HepG2 (cell line): ENCODE measurements around the gene CLNS1A. TPM values are rescaled to one million over a fixed set of nuclear protein-coding genes. Genes with fewer than 3 reads are reported as not detected.

Source experiments
- ATAC-seq: fragments of 200-7000 bp; cut with Tn5 transposase; 3 replicates; pipeline ENCODE4 v1.9.1; 2020; ENCODE audit warnings: mild to moderate bottlenecking, moderate library complexity
- BruUV-seq: library from RNA; stranded (reverse); fragments of 400-500 nt; replicated peaks from 2 replicates; lab custom pipeline; 2021; lab: Mats Ljungman, UMichigan
- CTCF ChIA-PET: fragments of 300-600 bp; formaldehyde crosslinking; extraction: SDS; loops from one replicate; lab custom pipeline; 2021; ENCODE audit warnings: low total read pairs, inconsistent platforms, low intra/inter-chr PET ratio; lab: Yijun Ruan, JAX
- POLR2A ChIA-PET: fragments of 350-600 bp; sonication (Branson Sonifier 250); formaldehyde crosslinking; loops from one replicate; lab custom pipeline; 2020; ENCODE audit warnings: antibody characterized with exemption, inconsistent platforms; lab: Yijun Ruan, JAX
- DNase-seq: peaks from one replicate; pipeline ENCODE4 v3.0.0-alpha.2; 2015; ENCODE audit warnings: low spot score
- FAIRE-seq: peaks from 3 replicates; lab custom pipeline; 2011; peaks lifted over from hg19 to GRCh38; lab: Jason Lieb, UNC
- H2AFZ ChIP-seq: one replicate; pipeline ENCODE4 v1.6.1; 2011; ENCODE audit warnings: low read length, inconsistent platforms
- H3K27ac ChIP-seq: fragments of 300-600 bp; 3 replicates; pipeline ENCODE4 v1.8.0; 2011; ENCODE audit warnings: mixed run types, mild to moderate bottlenecking, mixed read lengths, low read length, inconsistent platforms; ENCODE audit not compliant: insufficient read depth; ENCODE audit errors: extremely low read length
- H3K27me3 ChIP-seq, 2 experiments: fragments of 200-600 bp in 1 of 2; 2 replicates in 1 of 2; 3 replicates in 1 of 2; pipeline versions ENCODE4 v1.6.0 to v1.8.0; 2011; ENCODE audit warnings: low read length in 2 of 2, mild to moderate bottlenecking in 2 of 2, moderate library complexity in 2 of 2, inconsistent platforms in 1 of 2; ENCODE audit not compliant: insufficient read depth in 2 of 2, control insufficient read depth in 1 of 2
- H3K36me3 ChIP-seq, 2 experiments: fragments of 200-600 bp in 1 of 2; replicated peaks in 1 of 2; 2 replicates in 1 of 2; 3 replicates in 1 of 2; pipeline versions ENCODE4 v1.5.1 to v1.8.0; 2011; ENCODE audit warnings: low read length in 2 of 2, inconsistent platforms in 1 of 2; ENCODE audit not compliant: insufficient read depth in 2 of 2, control insufficient read depth in 1 of 2
- H3K4me1 ChIP-seq: 2 replicates; pipeline ENCODE4 v1.5.1; 2012; ENCODE audit warnings: low read length, inconsistent platforms; ENCODE audit not compliant: insufficient read depth
- H3K4me2 ChIP-seq: 2 replicates; pipeline ENCODE4 v1.6.0; 2011; ENCODE audit warnings: low read depth, low read length, inconsistent platforms
- H3K4me3 ChIP-seq, 3 experiments: fragments of 200-600 bp in 1 of 3; sonication (generic), shearing (Covaris generic) in 1 of 3; replicated peaks in 1 of 3; 2 replicates each; pipeline ENCODE4 v1.5.1; 2011 to 2016; ENCODE audit warnings: low read length in 3 of 3, inconsistent platforms in 2 of 3, low read depth in 2 of 3, mild to moderate bottlenecking in 2 of 3, control low read depth in 1 of 3, mixed read lengths in 1 of 3; ENCODE audit not compliant: insufficient read depth in 1 of 3
- H3K79me2 ChIP-seq: one replicate; pipeline ENCODE4 v1.6.1; 2011; ENCODE audit warnings: low read length, inconsistent platforms; ENCODE audit not compliant: insufficient read depth
- H3K9ac ChIP-seq: 2 replicates; pipeline ENCODE4 v1.6.0; 2011; ENCODE audit warnings: mild to moderate bottlenecking, low read depth, low read length, inconsistent platforms; ENCODE audit not compliant: insufficient read depth
- H3K9me3 ChIP-seq: 2 replicates; pipeline ENCODE4 v1.5.1; 2012; ENCODE audit warnings: mild to moderate bottlenecking, low read length
- H4K20me1 ChIP-seq: 2 replicates; pipeline ENCODE4 v1.6.0; 2011; ENCODE audit warnings: inconsistent platforms, mild to moderate bottlenecking, low read length, moderate library complexity; ENCODE audit not compliant: insufficient read depth
- CC2D1A ChIP-seq: sonication (generic); formaldehyde crosslinking; IDR thresholded peaks from 2 replicates; pipeline ENCODE4 v1.8.1; 2023; ENCODE audit warnings: mild to moderate bottlenecking, missing genetic modification reagents
- CSRNP2 ChIP-seq: sonication (generic); formaldehyde crosslinking; conservative IDR thresholded peaks from 2 replicates; pipeline ENCODE4 v1.8.0; 2022; ENCODE audit warnings: low read depth, missing genetic modification reagents
- DNMT3B ChIP-seq: conservative IDR thresholded peaks from 2 replicates; pipeline ENCODE4 v1.6.1; 2016; ENCODE audit warnings: missing biosample characterization, control low read depth
- FUBP1 ChIP-seq: sonication (generic); formaldehyde crosslinking; IDR thresholded peaks from 2 replicates; pipeline ENCODE4 v1.5.1; 2020; ENCODE audit warnings: missing genetic modification reagents, mild to moderate bottlenecking, borderline replicate concordance
- SIN3A ChIP-seq: IDR thresholded peaks from 2 replicates; pipeline ENCODE4 v1.6.1; 2011; ENCODE audit warnings: low read depth, mild to moderate bottlenecking, control low read depth, low read length, borderline replicate concordance
- TEAD3 ChIP-seq: optimal IDR thresholded peaks from 2 replicates; pipeline ENCODE3; 2016; ENCODE audit warnings: borderline replicate concordance
- ZBED4 ChIP-seq: sonication (generic); formaldehyde crosslinking; IDR thresholded peaks from 2 replicates; pipeline ENCODE4 v1.4.0; 2020; ENCODE audit warnings: missing genetic modification reagents, borderline replicate concordance
- ZNF788 ChIP-seq: sonication (generic); formaldehyde crosslinking; IDR thresholded peaks from 2 replicates; pipeline ENCODE4 v1.5.0; 2020; ENCODE audit warnings: mild to moderate bottlenecking, missing genetic modification reagents, borderline replicate concordance
- WGBS: methylation state at CpG from one replicate; pipeline ENCODE4 v1.1.6; 2017; ENCODE audit warnings: low lambda C conversion rate; 5-methylcytosine and 5-hydroxymethylcytosine counted together
- in situ Hi-C: cut with HindIII; loops from 2 replicates; pipeline ENCODE4 v1.10.0; 2017; ENCODE audit warnings: low pct_unique_long_range_greater_than_20kb; ENCODE audit not compliant: extremely low pct_ligation_motif_present
- intact Hi-C: fragments of 100-400 bp; cut with micrococcal nuclease; formaldehyde crosslinking; loops from one replicate; pipeline ENCODE4 v1.10.0; 2022; ENCODE audit not compliant: unreplicated experiment
- polyA plus RNA-seq, 8 experiments: library from polyadenylated mRNA; depleted of rRNA in 3 of 8; stranded (reverse) in 7 of 8; unstranded in 1 of 8; fragments of >200 nt; fragmentation: Illumina TruSeq in 4 of 8; extraction: Trizol in 4 of 8; gene quantifications; 2 replicates each; pipeline versions ENCODE4 v1.2.1 to v1.2.3, GENCODE V29; 2011 to 2016; ENCODE audit warnings: low read depth in 4 of 8, missing spikeins in 1 of 8, mixed read lengths in 1 of 8; ENCODE audit not compliant: insufficient read depth in 1 of 8
- total RNA-seq, 5 experiments: library from RNA; depleted of rRNA; stranded (reverse); fragments of >200 nt; fragmentation: Illumina TruSeq; extraction: Trizol; gene quantifications; 2 replicates each; pipeline ENCODE4 v1.2.3, GENCODE V29; 2016; ENCODE audit warnings: low read depth in 1 of 5

CLNS1A gene
- total and polyA plus RNA-seq, 2 of the 13 experiments (the other 11 are each of a cell fraction or from before 2014, with no cell fraction given), result 158 to 219 TPM

GRCh38 chr11:77609234-77609633, 28.4 kb downstream of the CLNS1A start:
- intact Hi-C loops, result no loop called here
- 100% methylated on average over 1 of the region's 1 CpG for WGBS
- POLR2A ChIA-PET, result no interaction called here
- no peaks in the 10 kb centered on the region for H3K79me2 ChIP-seq
- no peak for FAIRE-seq
- no peaks in the 10 kb centered on the region for H3K4me1 ChIP-seq
- H4K20me1 ChIP-seq, result no peaks in the 10 kb centered on the region
- DNase-seq, result no peak
- H3K4me2 ChIP-seq, result no peak overlapping the region
- in situ Hi-C loops, result no loop called here
- CTCF ChIA-PET, result no interaction called here
- no peaks in the 10 kb centered on the region for H3K9me3 ChIP-seq
- TF ChIP-seq TEAD3 (no peak), ZNF788 (CRISPR knock-in tag) (no peak), ZBED4 (CRISPR knock-in tag) (no peak), CC2D1A (no peak), DNMT3B (CRISPR knock-in tag) (no peak), FUBP1 (CRISPR knock-in tag) (no peak), CSRNP2 (CRISPR knock-in tag) (no peak), SIN3A (no peak)
- H3K36me3 ChIP-seq, result peaks cover 5 to 62% of the 10 kb centered on the region in 2 experiments
- no TSS peak for BruUV-seq
- no peaks in the 10 kb centered on the region for H3K27me3 ChIP-seq
- ATAC-seq, result no peak
- no peak overlapping the region for H2AFZ ChIP-seq
- H3K9ac ChIP-seq, result no peak overlapping the region
- H3K27ac ChIP-seq, result no peak overlapping the region
- no peak overlapping the region for H3K4me3 ChIP-seq
